ENCODE data around the gene NRP1. TPM values are rescaled to one million over a fixed set of nuclear protein-coding genes. Genes with fewer than 3 reads are reported as not detected.

NRP1 gene
- total RNA-seq, 2 experiments from 2014 or later = 0.06 TPM; not detected in 1

DNA sequence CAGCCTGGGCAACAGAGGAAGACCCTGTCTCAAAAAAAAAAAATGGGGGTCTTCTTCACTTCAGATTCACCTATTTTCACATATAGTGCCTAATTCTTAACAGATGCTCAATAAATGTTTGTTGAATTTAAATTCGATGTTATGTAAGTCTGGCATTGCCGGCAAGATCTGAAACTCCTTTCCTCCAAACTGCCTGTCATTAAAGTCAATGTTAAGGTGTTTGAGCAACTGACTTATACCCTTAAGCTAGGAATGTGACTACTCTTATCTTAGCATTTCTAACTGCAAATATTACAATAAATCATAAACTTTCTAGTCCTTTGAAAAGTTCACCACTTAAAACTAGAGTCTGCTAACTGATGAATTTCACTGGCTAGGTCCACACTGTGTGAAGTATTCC is 95.2 kb downstream of the NRP1 start:
- no peak overlapping the region for H3K4me3 Mint-ChIP-seq
- DNase-seq (no peak), ATAC-seq (ENCODE audit: poor library complexity) (no peak)
- Histone ChIP-seq H3K4me1 (ENCODE audit: insufficient read depth, low read length) (no peaks in the 10 kb centered on the region), H3K9me3 (ENCODE audit: control insufficient read depth in 1 of 2, insufficient read depth in 1 of 2, low read length in 2 of 2) (no peaks in the 10 kb centered on the region), H3K27me3 (ENCODE audit: control insufficient read depth in 1 of 2, insufficient read depth in 2 of 2, low read length in 2 of 2) (no peaks in the 10 kb centered on the region), H3K27ac (ENCODE audit: low read depth in 1 of 2, low read length in 2 of 2) (no peak overlapping the region), H3K4me3 (ENCODE audit: low read length) (no peak overlapping the region), H3K36me3 (ENCODE audit: insufficient read depth, low read length) (no peaks in the 10 kb centered on the region)
- no peak overlapping the region for H3K27ac Mint-ChIP-seq
- H3K27me3 Mint-ChIP-seq = no peaks in the 10 kb centered on the region
- TF ChIP-seq, protein P1, sequence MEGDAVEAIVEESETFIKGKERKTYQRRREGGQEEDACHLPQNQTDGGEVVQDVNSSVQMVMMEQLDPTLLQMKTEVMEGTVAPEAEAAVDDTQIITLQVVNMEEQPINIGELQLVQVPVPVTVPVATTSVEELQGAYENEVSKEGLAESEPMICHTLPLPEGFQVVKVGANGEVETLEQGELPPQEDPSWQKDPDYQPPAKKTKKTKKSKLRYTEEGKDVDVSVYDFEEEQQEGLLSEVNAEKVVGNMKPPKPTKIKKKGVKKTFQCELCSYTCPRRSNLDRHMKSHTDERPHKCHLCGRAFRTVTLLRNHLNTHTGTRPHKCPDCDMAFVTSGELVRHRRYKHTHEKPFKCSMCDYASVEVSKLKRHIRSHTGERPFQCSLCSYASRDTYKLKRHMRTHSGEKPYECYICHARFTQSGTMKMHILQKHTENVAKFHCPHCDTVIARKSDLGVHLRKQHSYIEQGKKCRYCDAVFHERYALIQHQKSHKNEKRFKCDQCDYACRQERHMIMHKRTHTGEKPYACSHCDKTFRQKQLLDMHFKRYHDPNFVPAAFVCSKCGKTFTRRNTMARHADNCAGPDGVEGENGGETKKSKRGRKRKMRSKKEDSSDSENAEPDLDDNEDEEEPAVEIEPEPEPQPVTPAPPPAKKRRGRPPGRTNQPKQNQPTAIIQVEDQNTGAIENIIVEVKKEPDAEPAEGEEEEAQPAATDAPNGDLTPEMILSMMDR (IDR thresholded peaks at IDR 0.05) = no peak
- CTCF ChIA-PET = no interaction called here
- POLR2A ChIA-PET = no interaction called here
- intact Hi-C loops (cut with DNase I, micrococcal nuclease) = no loop called here
- peaks cover 4% of the 10 kb centered on the region for H3K4me1 Mint-ChIP-seq (ENCODE audit: low read depth)
- no peaks in the 10 kb centered on the region for H3K36me3 Mint-ChIP-seq (ENCODE audit: low read depth)
- H3K9me3 Mint-ChIP-seq = no peaks in the 10 kb centered on the region

DNA sequence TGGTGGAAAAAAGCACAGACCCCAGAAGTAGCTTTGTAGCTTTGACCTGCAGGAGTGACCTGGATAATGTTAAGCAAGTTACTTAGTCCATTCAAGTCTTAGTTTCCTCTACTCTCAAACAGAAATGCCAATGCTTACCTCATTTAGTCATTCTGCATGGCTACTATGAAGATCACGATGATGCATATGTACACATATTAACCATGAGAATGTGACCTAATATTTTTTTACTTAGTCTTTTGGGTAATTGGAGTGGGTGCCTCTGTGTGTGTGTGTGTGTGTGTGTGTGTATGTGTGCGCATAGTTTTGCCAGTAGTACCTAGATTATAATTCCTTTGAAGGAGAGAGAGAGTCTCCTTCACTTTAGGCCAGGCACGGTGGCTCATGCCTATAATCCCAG is 95.8 kb downstream of the NRP1 start:
- H3K4me3 ChIP-seq (ENCODE audit: low read length) = no peak overlapping the region
- Mint-ChIP-seq H3K27ac (no peak overlapping the region), H3K36me3 (ENCODE audit: low read depth) (no peaks in the 10 kb centered on the region), H3K27me3 (no peaks in the 10 kb centered on the region), H3K4me3 (no peak overlapping the region), H3K4me1 (ENCODE audit: low read depth) (peaks cover 4% of the 10 kb centered on the region), H3K9me3 (no peaks in the 10 kb centered on the region)
- ChIA-PET POLR2A (no interaction called here), CTCF (no interaction called here)
- no peaks in the 10 kb centered on the region for H3K27me3 ChIP-seq (ENCODE audit: control insufficient read depth in 1 of 2, insufficient read depth in 2 of 2, low read length in 2 of 2)
- DNase-seq (no peak), ATAC-seq (ENCODE audit: poor library complexity) (no peak)
- no peaks in the 10 kb centered on the region for H3K9me3 ChIP-seq (ENCODE audit: control insufficient read depth in 1 of 2, insufficient read depth in 1 of 2, low read length in 2 of 2)
- no peaks in the 10 kb centered on the region for H3K36me3 ChIP-seq (ENCODE audit: insufficient read depth, low read length)
- H3K27ac ChIP-seq (ENCODE audit: low read depth in 1 of 2, low read length in 2 of 2) = no peak overlapping the region
- intact Hi-C loops (cut with DNase I, micrococcal nuclease) = no loop called here
- TF ChIP-seq, protein P1 (IDR thresholded peaks at IDR 0.05) = no peak
- H3K4me1 ChIP-seq (ENCODE audit: insufficient read depth, low read length) = no peaks in the 10 kb centered on the region

DNA sequence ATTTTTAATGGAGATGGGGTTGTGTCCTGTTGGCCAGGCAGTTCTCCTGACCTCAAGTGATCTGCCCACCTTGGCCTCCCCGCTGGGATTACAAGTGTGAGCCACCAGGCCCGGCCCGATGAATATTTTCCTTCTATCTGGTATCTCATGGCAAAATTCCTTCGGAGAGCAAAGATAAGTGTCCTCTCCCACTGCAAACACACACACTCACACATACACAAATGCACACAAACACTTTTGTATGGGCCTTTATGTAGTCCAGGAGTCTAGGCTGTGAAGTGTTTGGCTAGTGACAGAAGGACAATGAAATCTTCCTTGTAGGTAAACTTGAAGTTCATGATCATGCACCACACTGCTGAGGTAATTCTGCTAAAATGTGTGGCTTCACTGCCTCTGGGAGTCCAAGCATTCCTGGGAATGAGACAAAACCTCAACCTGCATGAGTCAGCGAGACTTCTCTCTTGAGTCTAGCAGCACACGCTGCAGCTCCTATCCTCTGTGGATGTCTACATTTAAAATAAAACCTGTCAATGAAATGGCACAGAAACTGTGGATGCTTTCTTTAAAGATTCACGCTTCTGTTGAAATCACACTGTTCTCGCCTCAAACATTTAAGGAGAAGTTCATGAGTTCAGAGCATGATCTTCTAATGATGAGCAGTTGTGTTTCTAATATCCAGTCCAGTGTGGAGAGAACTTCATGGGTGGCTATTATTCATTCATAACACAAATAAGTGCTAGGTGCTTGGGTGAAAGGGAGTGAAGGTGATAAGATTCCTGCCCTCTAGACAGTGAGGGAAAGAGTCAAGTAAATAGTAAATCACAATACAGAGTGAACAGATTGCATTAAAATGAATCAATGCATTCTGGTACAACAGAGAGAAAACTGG is 96.5 kb downstream of the NRP1 start:
- no peak overlapping the region for H3K27ac Mint-ChIP-seq
- H3K4me1 ChIP-seq (ENCODE audit: insufficient read depth, low read length) = no peaks in the 10 kb centered on the region
- H3K9me3 Mint-ChIP-seq = no peaks in the 10 kb centered on the region
- peaks cover 4% of the 10 kb centered on the region for H3K4me1 Mint-ChIP-seq (ENCODE audit: low read depth)
- no peaks in the 10 kb centered on the region for H3K27me3 ChIP-seq (ENCODE audit: control insufficient read depth in 1 of 2, insufficient read depth in 2 of 2, low read length in 2 of 2)
- no peak overlapping the region for H3K4me3 Mint-ChIP-seq
- no peaks in the 10 kb centered on the region for H3K36me3 Mint-ChIP-seq (ENCODE audit: low read depth)
- no peak for ATAC-seq (ENCODE audit: poor library complexity)
- no peaks in the 10 kb centered on the region for H3K36me3 ChIP-seq (ENCODE audit: insufficient read depth, low read length)
- TF ChIP-seq, protein P1 (IDR thresholded peaks at IDR 0.05) = no peak
- no peaks in the 10 kb centered on the region for H3K27me3 Mint-ChIP-seq
- CTCF ChIA-PET = no interaction called here
- H3K27ac ChIP-seq (ENCODE audit: low read depth in 1 of 2, low read length in 2 of 2) = no peak overlapping the region
- H3K9me3 ChIP-seq (ENCODE audit: control insufficient read depth in 1 of 2, insufficient read depth in 1 of 2, low read length in 2 of 2) = no peaks in the 10 kb centered on the region
- intact Hi-C loops (cut with DNase I, micrococcal nuclease) = no loop called here
- DNase-seq = no peak
- no peak overlapping the region for H3K4me3 ChIP-seq (ENCODE audit: low read length)
- POLR2A ChIA-PET = no interaction called here
